ENCODE data around the gene NUP62CL. TPM values are rescaled to one million over a fixed set of nuclear protein-coding genes. Genes with fewer than 3 reads are reported as not detected.

Gene NUP62CL
- polyA plus RNA-seq, 1 donor from 2014 or later: 1.9 TPM

GRCh38 chrX:107226757-107227156 is 20.5 kb upstream of the NUP62CL start (continued):
- TF ChIP-seq, protein P1, sequence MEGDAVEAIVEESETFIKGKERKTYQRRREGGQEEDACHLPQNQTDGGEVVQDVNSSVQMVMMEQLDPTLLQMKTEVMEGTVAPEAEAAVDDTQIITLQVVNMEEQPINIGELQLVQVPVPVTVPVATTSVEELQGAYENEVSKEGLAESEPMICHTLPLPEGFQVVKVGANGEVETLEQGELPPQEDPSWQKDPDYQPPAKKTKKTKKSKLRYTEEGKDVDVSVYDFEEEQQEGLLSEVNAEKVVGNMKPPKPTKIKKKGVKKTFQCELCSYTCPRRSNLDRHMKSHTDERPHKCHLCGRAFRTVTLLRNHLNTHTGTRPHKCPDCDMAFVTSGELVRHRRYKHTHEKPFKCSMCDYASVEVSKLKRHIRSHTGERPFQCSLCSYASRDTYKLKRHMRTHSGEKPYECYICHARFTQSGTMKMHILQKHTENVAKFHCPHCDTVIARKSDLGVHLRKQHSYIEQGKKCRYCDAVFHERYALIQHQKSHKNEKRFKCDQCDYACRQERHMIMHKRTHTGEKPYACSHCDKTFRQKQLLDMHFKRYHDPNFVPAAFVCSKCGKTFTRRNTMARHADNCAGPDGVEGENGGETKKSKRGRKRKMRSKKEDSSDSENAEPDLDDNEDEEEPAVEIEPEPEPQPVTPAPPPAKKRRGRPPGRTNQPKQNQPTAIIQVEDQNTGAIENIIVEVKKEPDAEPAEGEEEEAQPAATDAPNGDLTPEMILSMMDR (IDR thresholded peaks at IDR 0.05; ENCODE audit: poor library complexity, severe bottlenecking): no peak
- TF ChIP-seq RAD21 (conservative IDR thresholded peaks at IDR 0.05) (no peak), EP300 (conservative IDR thresholded peaks at IDR 0.05; ENCODE audit: poor library complexity, severe bottlenecking) (no peak)

GRCh38 chrX:107213477-107213876 is 7.2 kb upstream of the NUP62CL start:
- no peak overlapping the region for H3K27ac ChIP-seq (ENCODE audit: low read length)
- no peaks in the 10 kb centered on the region for H3K9me2 ChIP-seq (ENCODE audit: insufficient read depth, low read length)
- no peaks in the 10 kb centered on the region for H3K27me3 ChIP-seq (ENCODE audit: insufficient read depth, low read depth, low read length)
- H3K79me2 ChIP-seq (replicated peaks; ENCODE audit: insufficient read depth, low read length): no peaks in the 10 kb centered on the region
- TF ChIP-seq SMC3 (conservative IDR thresholded peaks at IDR 0.05; ENCODE audit: poor library complexity) (no peak), RAD21 (conservative IDR thresholded peaks at IDR 0.05) (no peak), TAF1 (IDR thresholded peaks at IDR 0.05; ENCODE audit: low read depth) (no peak), EP300 (conservative IDR thresholded peaks at IDR 0.05; ENCODE audit: poor library complexity, severe bottlenecking) (no peak)
- TF ChIP-seq, protein P1 (IDR thresholded peaks at IDR 0.05; ENCODE audit: poor library complexity, severe bottlenecking): no peak
- no peaks in the 10 kb centered on the region for H3K9me3 ChIP-seq (ENCODE audit: low read length)
- H3K4me3 ChIP-seq (ENCODE audit: low read length): no peak overlapping the region
- no peak overlapping the region for H3K4me2 ChIP-seq (ENCODE audit: low read length)
- no peak overlapping the region for H2AFZ ChIP-seq (ENCODE audit: low read depth, low read length)
- no peaks in the 10 kb centered on the region for H4K20me1 ChIP-seq (ENCODE audit: insufficient read depth)
- H3F3A ChIP-seq (ENCODE audit: insufficient read depth, low read length, poor library complexity, severe bottlenecking): no peaks in the 10 kb centered on the region
- no peaks in the 10 kb centered on the region for H3K36me3 ChIP-seq (ENCODE audit: insufficient read depth, low read length)
- no peak overlapping the region for H3K9ac ChIP-seq (ENCODE audit: low read length)

GRCh38 chrX:107207943-107208342 is 1.7 kb upstream of the NUP62CL start:
- Histone ChIP-seq H3K27me3 (ENCODE audit: insufficient read depth, low read depth, low read length) (no peaks in the 10 kb centered on the region), H3K4me2 (ENCODE audit: low read length) (no peak overlapping the region), H3K9ac (ENCODE audit: low read length) (no peak overlapping the region), H3K36me3 (ENCODE audit: insufficient read depth, low read length) (no peaks in the 10 kb centered on the region), H3K27ac (ENCODE audit: low read length) (no peak overlapping the region), H3K9me2 (ENCODE audit: insufficient read depth, low read length) (no peaks in the 10 kb centered on the region), H3K4me3 (ENCODE audit: low read length) (no peak overlapping the region), H3K9me3 (ENCODE audit: low read length) (no peaks in the 10 kb centered on the region), H2AFZ (ENCODE audit: low read depth, low read length) (no peak overlapping the region), H4K20me1 (ENCODE audit: insufficient read depth) (no peaks in the 10 kb centered on the region), H3F3A (ENCODE audit: insufficient read depth, low read length, poor library complexity, severe bottlenecking) (no peaks in the 10 kb centered on the region), H3K79me2 (replicated peaks; ENCODE audit: insufficient read depth, low read length) (no peaks in the 10 kb centered on the region)
- TF ChIP-seq TAF1 (IDR thresholded peaks at IDR 0.05; ENCODE audit: low read depth): no peak
- no peak for TF ChIP-seq SMC3 (conservative IDR thresholded peaks at IDR 0.05; ENCODE audit: poor library complexity)
- TF ChIP-seq, protein P2, sequence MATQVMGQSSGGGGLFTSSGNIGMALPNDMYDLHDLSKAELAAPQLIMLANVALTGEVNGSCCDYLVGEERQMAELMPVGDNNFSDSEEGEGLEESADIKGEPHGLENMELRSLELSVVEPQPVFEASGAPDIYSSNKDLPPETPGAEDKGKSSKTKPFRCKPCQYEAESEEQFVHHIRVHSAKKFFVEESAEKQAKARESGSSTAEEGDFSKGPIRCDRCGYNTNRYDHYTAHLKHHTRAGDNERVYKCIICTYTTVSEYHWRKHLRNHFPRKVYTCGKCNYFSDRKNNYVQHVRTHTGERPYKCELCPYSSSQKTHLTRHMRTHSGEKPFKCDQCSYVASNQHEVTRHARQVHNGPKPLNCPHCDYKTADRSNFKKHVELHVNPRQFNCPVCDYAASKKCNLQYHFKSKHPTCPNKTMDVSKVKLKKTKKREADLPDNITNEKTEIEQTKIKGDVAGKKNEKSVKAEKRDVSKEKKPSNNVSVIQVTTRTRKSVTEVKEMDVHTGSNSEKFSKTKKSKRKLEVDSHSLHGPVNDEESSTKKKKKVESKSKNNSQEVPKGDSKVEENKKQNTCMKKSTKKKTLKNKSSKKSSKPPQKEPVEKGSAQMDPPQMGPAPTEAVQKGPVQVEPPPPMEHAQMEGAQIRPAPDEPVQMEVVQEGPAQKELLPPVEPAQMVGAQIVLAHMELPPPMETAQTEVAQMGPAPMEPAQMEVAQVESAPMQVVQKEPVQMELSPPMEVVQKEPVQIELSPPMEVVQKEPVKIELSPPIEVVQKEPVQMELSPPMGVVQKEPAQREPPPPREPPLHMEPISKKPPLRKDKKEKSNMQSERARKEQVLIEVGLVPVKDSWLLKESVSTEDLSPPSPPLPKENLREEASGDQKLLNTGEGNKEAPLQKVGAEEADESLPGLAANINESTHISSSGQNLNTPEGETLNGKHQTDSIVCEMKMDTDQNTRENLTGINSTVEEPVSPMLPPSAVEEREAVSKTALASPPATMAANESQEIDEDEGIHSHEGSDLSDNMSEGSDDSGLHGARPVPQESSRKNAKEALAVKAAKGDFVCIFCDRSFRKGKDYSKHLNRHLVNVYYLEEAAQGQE (IDR thresholded peaks at IDR 0.05; ENCODE audit: borderline replicate concordance): no peak
- TF ChIP-seq RAD21 (conservative IDR thresholded peaks at IDR 0.05): no peak
- TF ChIP-seq MXI1 (conservative IDR thresholded peaks at IDR 0.05; ENCODE audit: poor library complexity, severe bottlenecking): no peak
- no peak for TF ChIP-seq POLR2AphosphoS5 (IDR thresholded peaks at IDR 0.05)
- TF ChIP-seq, protein P1 (IDR thresholded peaks at IDR 0.05; ENCODE audit: poor library complexity, severe bottlenecking): no peak
- TF ChIP-seq EP300 (conservative IDR thresholded peaks at IDR 0.05; ENCODE audit: poor library complexity, severe bottlenecking): no peak
- TF ChIP-seq EZH2 (IDR thresholded peaks at IDR 0.05; ENCODE audit: borderline replicate concordance, insufficient read depth, low read length, poor library complexity, severe bottlenecking): no peak
